ENCODE data around the gene GALNT9.
A peak's percentile ranks its signal among the peaks of the same experiment; 100 is the strongest.
"Not testable (repeated sequence)": the region's sequence is repeated elsewhere in the genome, so short reads cannot be mapped to it uniquely, and the experiment has no call there.

GALNT9 gene

GRCh38 chr12:132222096-132222807 lies 107.1 kb downstream of the GALNT9 start:
- Histone ChIP-seq H3K27me3 (no peaks in the 10 kb centered on the region), H4K20me1 (no peaks in the 10 kb centered on the region), H3K4me1 (peaks cover 62% of the 10 kb centered on the region), H3K27ac (peak overlapping the region; percentile 94), H3K4me3 (no peak overlapping the region), H3K9me3 (0 out of 2 replicates have a peak, but pooled peaks cover 3% of the 10 kb centered on the region), H3K4me2 (peak overlapping the region; percentile 92), H3K36me3 (no peaks in the 10 kb centered on the region), H3K9ac (peak overlapping the region; percentile 76; the same call in 1 of the 2 replicates)
- peak; percentile 93 for TF ChIP-seq Cebpa-rat (IDR thresholded peaks at IDR 0.05)

GRCh38 chr12:132219761-132220160 lies 109.6 kb downstream of the GALNT9 start:
- H4K20me1 ChIP-seq, H3K36me3 ChIP-seq, H3K4me3 ChIP-seq, H3K9ac ChIP-seq, H3K9me3 ChIP-seq, H3K27me3 ChIP-seq: not testable (repeated sequence)
- peaks cover 57% of the 10 kb centered on the region for H3K4me1 ChIP-seq
- H3K4me2 ChIP-seq, result peak overlapping the region; percentile 71
- peak overlapping the region; percentile 41; the same call in 1 of the 2 replicates for H3K27ac ChIP-seq

GRCh38 chr12:132219323-132219722 lies 110.1 kb downstream of the GALNT9 start:
- no peak for TF ChIP-seq Cebpa-rat (IDR thresholded peaks at IDR 0.05)
- Histone ChIP-seq H3K9ac (no peak overlapping the region), H3K27ac (peak overlapping the region; percentile 41; the same call in 1 of the 2 replicates), H3K36me3 (no peaks in the 10 kb centered on the region), H4K20me1 (no peaks in the 10 kb centered on the region), H3K4me1 (peaks cover 62% of the 10 kb centered on the region), H3K27me3 (no peaks in the 10 kb centered on the region), H3K4me2 (peak overlapping the region; percentile 71), H3K9me3 (0 out of 2 replicates have a peak, but pooled peaks cover 3% of the 10 kb centered on the region), H3K4me3 (no peak overlapping the region)

GRCh38 chr12:132218915-132219314 lies 110.5 kb downstream of the GALNT9 start:
- Histone ChIP-seq H3K9ac (no peak overlapping the region), H3K9me3 (0 out of 2 replicates have a peak, but pooled peaks cover 3% of the 10 kb centered on the region), H3K27ac (no peak overlapping the region), H3K27me3 (no peaks in the 10 kb centered on the region), H3K4me3 (no peak overlapping the region), H3K4me2 (peak overlapping the region; percentile 71), H4K20me1 (no peaks in the 10 kb centered on the region), H3K4me1 (peaks cover 66% of the 10 kb centered on the region), H3K36me3 (no peaks in the 10 kb centered on the region)
- no peak for TF ChIP-seq Cebpa-rat (IDR thresholded peaks at IDR 0.05)

GRCh38 chr12:132218527-132218875 lies 110.9 kb downstream of the GALNT9 start:
- Histone ChIP-seq H3K27me3 (no peaks in the 10 kb centered on the region), H3K9me3 (0 out of 2 replicates have a peak, but pooled peaks cover 3% of the 10 kb centered on the region), H3K4me3 (no peak overlapping the region), H3K4me2 (peak overlapping the region; percentile 71), H3K36me3 (no peaks in the 10 kb centered on the region), H4K20me1 (no peaks in the 10 kb centered on the region), H3K4me1 (peaks cover 70% of the 10 kb centered on the region), H3K9ac (no peak overlapping the region), H3K27ac (no peak overlapping the region)
- TF ChIP-seq Cebpa-rat (IDR thresholded peaks at IDR 0.05), result no peak

GRCh38 chr12:132217800-132218526 lies 111.4 kb downstream of the GALNT9 start:
- Histone ChIP-seq H4K20me1 (no peaks in the 10 kb centered on the region), H3K27ac (no peak overlapping the region), H3K9me3 (0 out of 2 replicates have a peak, but pooled peaks cover 3% of the 10 kb centered on the region), H3K9ac (no peak overlapping the region), H3K4me1 (peaks cover 70% of the 10 kb centered on the region), H3K4me3 (no peak overlapping the region), H3K4me2 (peak overlapping the region; percentile 71), H3K36me3 (no peaks in the 10 kb centered on the region), H3K27me3 (no peaks in the 10 kb centered on the region)
- no peak for TF ChIP-seq Cebpa-rat (IDR thresholded peaks at IDR 0.05)

- TF ChIP-seq Cebpa-rat (IDR thresholded peaks at IDR 0.05), result no peak
- Histone ChIP-seq H3K9me3 (0 out of 2 replicates have a peak, but pooled peaks cover 3% of the 10 kb centered on the region), H3K4me3 (no peak overlapping the region), H4K20me1 (no peaks in the 10 kb centered on the region), H3K4me2 (no peak overlapping the region), H3K4me1 (peaks cover 66% of the 10 kb centered on the region), H3K9ac (no peak overlapping the region), H3K36me3 (no peaks in the 10 kb centered on the region), H3K27me3 (no peaks in the 10 kb centered on the region), H3K27ac (no peak overlapping the region)
These were observed 112.0 kb downstream of the GALNT9 start for GRCh38 chr12:132217371-132217770.

GRCh38 chr12:132216354-132216987 lies 112.9 kb downstream of the GALNT9 start:
- Histone ChIP-seq H3K4me3 (no peak overlapping the region), H3K27me3 (no peaks in the 10 kb centered on the region)
- TF ChIP-seq Cebpa-rat (IDR thresholded peaks at IDR 0.05), result no peak

GRCh38 chr12:132215299-132215989 lies 113.9 kb downstream of the GALNT9 start:
- Histone ChIP-seq H3K9ac (no peak overlapping the region), H3K27me3 (no peaks in the 10 kb centered on the region), H3K4me2 (peak overlapping the region; percentile 24; the same call in 1 of the 2 replicates), H3K4me3 (no peak overlapping the region), H4K20me1 (no peaks in the 10 kb centered on the region), H3K36me3 (no peaks in the 10 kb centered on the region), H3K27ac (no peak overlapping the region), H3K9me3 (0 out of 2 replicates have a peak, but pooled peaks cover 1% of the 10 kb centered on the region), H3K4me1 (peaks cover 65% of the 10 kb centered on the region)
- no peak for TF ChIP-seq Cebpa-rat (IDR thresholded peaks at IDR 0.05)

More at GRCh38 chr12:132216354-132216987, 112.9 kb downstream of the GALNT9 start:
- H3K4me1 ChIP-seq, result peaks cover 63% of the 10 kb centered on the region
- no peaks in the 10 kb centered on the region for H4K20me1 ChIP-seq
- H3K4me2 ChIP-seq, result no peak overlapping the region
- H3K36me3 ChIP-seq, result no peaks in the 10 kb centered on the region
- no peak overlapping the region for H3K9ac ChIP-seq
- no peak overlapping the region for H3K27ac ChIP-seq
- H3K9me3 ChIP-seq, result 0 out of 2 replicates have a peak, but pooled peaks cover 3% of the 10 kb centered on the region
